HCT116 (cell line): ENCODE measurements around the gene HIGD2B. TPM values are rescaled to one million over a fixed set of nuclear protein-coding genes. Genes with fewer than 3 reads are reported as not detected.

Experiments used
- ATAC-seq: fragments of 200-7000 bp; cut with Tn5 transposase; 2 replicates; pipeline ENCODE4 v1.9.1; 2020; ENCODE audit warnings: mild to moderate bottlenecking, moderate library complexity
- BruUV-seq: library from RNA; stranded (reverse); fragments of 400-500 nt; replicated peaks from 2 replicates; lab custom pipeline; 2021; lab: Mats Ljungman, UMichigan
- CTCF ChIA-PET: fragments of 300-600 bp; sonication (Branson Sonifier 250); formaldehyde crosslinking; loops from one replicate; lab custom pipeline; 2021; ENCODE audit warnings: antibody characterized with exemption; lab: Charles Lee
- POLR2A ChIA-PET: fragments of 300-600, 350-600 bp; sonication (Branson Sonifier 250); formaldehyde crosslinking; loops from one replicate; lab custom pipeline; 2021; ENCODE audit warnings: antibody characterized with exemption; lab: Charles Lee
- RAD21 ChIA-PET, 2 experiments: fragments of 300-600 bp; sonication (Branson Sonifier 250); formaldehyde crosslinking; loops; one replicate each; lab custom pipeline; 2023; ENCODE audit warnings: low total read pairs in 2 of 2; ENCODE audit not compliant: uncharacterized antibody in 2 of 2, unreplicated experiment in 2 of 2, low non-redundant PET in 1 of 2; lab: Charles Lee
- DNase-seq: peaks from one replicate; pipeline ENCODE4 v3.0.0-alpha.2; 2010; ENCODE audit warnings: low read depth, low spot score
- H2AFZ ChIP-seq: fragments of 200-600 bp; shearing (Covaris generic), sonication (generic); 2 replicates; pipeline ENCODE4 v1.6.1; 2017; ENCODE audit warnings: low read depth, mixed run types, mixed read lengths, antibody characterized with exemption, low read length; ENCODE audit not compliant: poor library complexity, severe bottlenecking
- H3K27ac ChIP-seq: 2 replicates; pipeline ENCODE4 v1.5.1; 2012; ENCODE audit warnings: low read depth, low read length
- H3K27me3 ChIP-seq: fragments of 200-600 bp; sonication (generic); 2 replicates; pipeline ENCODE4 v1.6.1; 2016; ENCODE audit warnings: mixed run types, low read length, mixed read lengths; ENCODE audit not compliant: insufficient read depth
- H3K36me3 ChIP-seq, 2 experiments: fragments of 200-500 bp in 1 of 2; fragments of 200-600 bp in 1 of 2; sonication (Bioruptor generic) in 1 of 2; sonication (generic) in 1 of 2; 2 replicates each; pipeline versions ENCODE4 v1.5.1 to v1.6.1; 2014 to 2016; ENCODE audit warnings: low read length in 2 of 2, inconsistent platforms in 1 of 2, mixed read lengths in 1 of 2, mixed run types in 1 of 2; ENCODE audit not compliant: insufficient read depth in 2 of 2, control insufficient read depth in 1 of 2
- H3K4me1 ChIP-seq, 2 experiments: fragments of 200-600 bp in 1 of 2; sonication (generic) in 1 of 2; 2 replicates each; pipeline versions ENCODE4 v1.5.1 to v1.6.1; 2012 to 2017; ENCODE audit warnings: low read length in 2 of 2, inconsistent platforms in 1 of 2, mild to moderate bottlenecking in 1 of 2, mixed read lengths in 1 of 2, mixed run types in 1 of 2, moderate library complexity in 1 of 2; ENCODE audit not compliant: insufficient read depth in 2 of 2, control insufficient read depth in 1 of 2
- H3K4me2 ChIP-seq: fragments of 200-600 bp; sonication (generic); 2 replicates; pipeline ENCODE4 v1.6.1; 2017; ENCODE audit warnings: mixed run types, low read length, mixed read lengths
- H3K4me3 ChIP-seq, 2 experiments: fragments of 200-600 bp in 1 of 2; sonication (generic) in 1 of 2; replicated peaks in 1 of 2; 2 replicates each; pipeline ENCODE4 v1.5.1; 2011 to 2016; ENCODE audit warnings: low read length in 2 of 2, control low read depth in 1 of 2, low read depth in 1 of 2, mild to moderate bottlenecking in 1 of 2, mixed read lengths in 1 of 2, mixed run types in 1 of 2
- H3K79me2 ChIP-seq: fragments of 200-600 bp; sonication (generic); 2 replicates; pipeline ENCODE4 v1.6.1; 2017; ENCODE audit warnings: mild to moderate bottlenecking, mixed run types, low read length, moderate library complexity, mixed read lengths; ENCODE audit not compliant: insufficient read depth
- H3K9ac ChIP-seq: fragments of 200-600 bp; sonication (generic); 2 replicates; pipeline ENCODE4 v1.6.1; 2016; ENCODE audit warnings: low read length, mixed read lengths
- H3K9me2 ChIP-seq: fragments of 200-600 bp; sonication (generic), shearing (Covaris generic); 2 replicates; pipeline ENCODE4 v1.6.1; 2017; ENCODE audit warnings: mixed run types, mild to moderate bottlenecking, moderate library complexity; ENCODE audit not compliant: insufficient read depth
- H3K9me3 ChIP-seq, 2 experiments: fragments of 200-500 bp in 1 of 2; fragments of 200-600 bp in 1 of 2; sonication (Bioruptor generic) in 1 of 2; sonication (generic) in 1 of 2; 2 replicates each; pipeline ENCODE4 v1.6.1; 2014 to 2017; ENCODE audit warnings: low read length in 2 of 2, mixed read lengths in 2 of 2, inconsistent platforms in 1 of 2, low read depth in 1 of 2, mild to moderate bottlenecking in 1 of 2, mixed run types in 1 of 2, moderate library complexity in 1 of 2; ENCODE audit not compliant: control insufficient read depth in 1 of 2, insufficient read depth in 1 of 2
- H4K20me1 ChIP-seq: fragments of 200-600 bp; sonication (generic), shearing (Covaris generic); 2 replicates; pipeline ENCODE4 v1.6.1; 2017; ENCODE audit warnings: mixed run types, mild to moderate bottlenecking, moderate library complexity; ENCODE audit not compliant: insufficient read depth
- ATF3 ChIP-seq: IDR thresholded peaks from 2 replicates; pipeline ENCODE4 v1.6.1; 2012
- CEBPB ChIP-seq: IDR thresholded peaks from 2 replicates; pipeline ENCODE4 v1.6.1; 2012; ENCODE audit warnings: low read depth
- CTCF ChIP-seq, 3 experiments: fragments of 200-600 bp in 1 of 3; sonication (generic) in 1 of 3; IDR thresholded peaks in 2 of 3; conservative IDR thresholded peaks in 1 of 3; 2 replicates each; pipeline ENCODE4 v1.5.1; 2012 to 2017; ENCODE audit warnings: low read depth in 2 of 3, low read length in 2 of 3, antibody characterized with exemption in 1 of 3, borderline replicate concordance in 1 of 3, control low read depth in 1 of 3, mild to moderate bottlenecking in 1 of 3, mixed read lengths in 1 of 3, mixed run types in 1 of 3, moderate library complexity in 1 of 3; ENCODE audit not compliant: insufficient read depth in 1 of 3
- EGR1 ChIP-seq: IDR thresholded peaks from 2 replicates; pipeline ENCODE4 v1.6.1; 2012; ENCODE audit warnings: low read depth
- ELF1 ChIP-seq: IDR thresholded peaks from 2 replicates; pipeline ENCODE4 v1.6.1; 2012; ENCODE audit warnings: low read depth, borderline replicate concordance
- EZH2phosphoT487 ChIP-seq: fragments of 200-600 bp; IDR thresholded peaks from 2 replicates; pipeline ENCODE4 v1.6.1; 2018; ENCODE audit warnings: antibody characterized with exemption, borderline replicate concordance
- FOSL1 ChIP-seq: IDR thresholded peaks from 2 replicates; pipeline ENCODE4 v1.6.1; 2012; ENCODE audit warnings: low read depth
- JUND ChIP-seq: IDR thresholded peaks from 2 replicates; pipeline ENCODE4 v1.6.1; 2012
- POLR2AphosphoS5 ChIP-seq: IDR thresholded peaks from 2 replicates; pipeline ENCODE4 v1.6.1; 2011; ENCODE audit warnings: mild to moderate bottlenecking, low read depth, low read length, moderate library complexity
- SIN3A ChIP-seq: IDR thresholded peaks from 2 replicates; pipeline ENCODE4 v1.6.1; 2012; ENCODE audit warnings: low read depth
- SRF ChIP-seq: IDR thresholded peaks from 2 replicates; pipeline ENCODE4 v1.6.1; 2012; ENCODE audit warnings: low read depth
- TCF7L2 ChIP-seq: IDR thresholded peaks from 2 replicates; pipeline ENCODE4 v1.7.0; 2011; ENCODE audit warnings: borderline replicate concordance, inconsistent platforms; ENCODE audit not compliant: insufficient read depth, insufficient read length; ENCODE audit errors: extremely low read depth
- YY1 ChIP-seq: IDR thresholded peaks from 2 replicates; pipeline ENCODE4 v1.6.1; 2011; ENCODE audit warnings: low read length, low read depth, moderate library complexity, mild to moderate bottlenecking; ENCODE audit not compliant: insufficient replicate concordance; ENCODE audit errors: extremely low read depth
- ZFX ChIP-seq: fragments of 450-650 bp; IDR thresholded peaks from 2 replicates; pipeline ENCODE4 v1.6.1; 2017
- ZNF274 ChIP-seq: fragments of 200-500 bp; sonication (Bioruptor generic); IDR thresholded peaks from 2 replicates; pipeline ENCODE4 v1.6.1; 2014; ENCODE audit warnings: mild to moderate bottlenecking, low read depth, low read length, inconsistent platforms
- intact Hi-C: fragments of 100-400 bp; cut with micrococcal nuclease; formaldehyde crosslinking; loops from 2 replicates; pipeline ENCODE4 v1.10.0; 2022
- total RNA-seq: library from RNA; stranded (reverse); gene quantifications from one replicate; pipeline ENCODE4 v1.2.1, GENCODE V29; 2021; ENCODE audit not compliant: unreplicated experiment
- TF ChIP-seq, protein P1 (sequence below): IDR thresholded peaks from 2 replicates; pipeline ENCODE4 v1.6.1; 2012

HIGD2B gene
- total RNA-seq, 1 experiment from 2014 or later: 0.27 TPM

DNA sequence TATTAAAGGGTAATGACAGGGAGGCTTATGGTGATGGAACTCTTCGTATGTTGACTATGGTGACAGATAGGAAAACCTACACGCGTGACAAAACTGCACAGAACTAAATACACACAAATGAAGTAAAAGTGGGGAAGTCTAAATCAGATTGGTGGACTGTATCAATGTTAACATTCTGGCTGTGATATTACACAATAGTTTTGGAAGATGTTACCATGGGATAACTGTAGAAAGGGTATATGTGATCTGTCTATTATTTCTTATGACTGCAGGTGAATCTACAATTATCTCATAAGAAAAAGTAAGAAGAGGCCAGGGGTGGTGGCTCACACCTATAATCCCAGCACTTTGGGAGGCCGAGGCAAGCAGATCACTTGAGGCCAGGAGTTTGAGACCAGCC, 9.1 kb downstream of the HIGD2B start:
- CTCF ChIA-PET: no interaction called here
- DNase-seq: no peak
- intact Hi-C loops: no loop called here

More for the DNA sequence above, 9.1 kb downstream of the HIGD2B start:
- Histone ChIP-seq H3K9ac (no peak overlapping the region), H3K27me3 (peaks cover 18% of the 10 kb centered on the region), H3K79me2 (no peaks in the 10 kb centered on the region)
- no peak for TF ChIP-seq FOSL1
- no peak for TF ChIP-seq ZFX
- TF ChIP-seq EZH2phosphoT487: no peak
- TF ChIP-seq ATF3: no peak
- TF ChIP-seq YY1: no peak
- no peak for TF ChIP-seq SRF
- TF ChIP-seq, protein P1, sequence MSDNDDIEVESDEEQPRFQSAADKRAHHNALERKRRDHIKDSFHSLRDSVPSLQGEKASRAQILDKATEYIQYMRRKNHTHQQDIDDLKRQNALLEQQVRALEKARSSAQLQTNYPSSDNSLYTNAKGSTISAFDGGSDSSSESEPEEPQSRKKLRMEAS: no peak
- TF ChIP-seq CTCF (IDR thresholded peaks at IDR 0.05 in 2 of 3, conservative IDR thresholded peaks at IDR 0.05 in 1 of 3; ENCODE audit: borderline replicate concordance in 1 of 3, insufficient read depth in 1 of 3, low read depth in 2 of 3, low read length in 2 of 3): no peak
- no peak for TF ChIP-seq ZNF274
- TF ChIP-seq ELF1: no peak
- TF ChIP-seq CEBPB: no peak
- TF ChIP-seq JUND: no peak
- TF ChIP-seq TCF7L2: no peak
- no peak for TF ChIP-seq SIN3A
- no peak for TF ChIP-seq POLR2AphosphoS5
- TF ChIP-seq EGR1: no peak
- TF ChIP-seq, all 23 proteins: peak for 0
- H3K4me2 ChIP-seq: no peak overlapping the region
- H3K4me1 ChIP-seq: no peaks in the 10 kb centered on the region
- H4K20me1 ChIP-seq: no peaks in the 10 kb centered on the region
- no peak overlapping the region for H2AFZ ChIP-seq
- H3K36me3 ChIP-seq: no peaks in the 10 kb centered on the region
- no peaks in the 10 kb centered on the region for H3K9me3 ChIP-seq
- ChIA-PET POLR2A (no interaction called here), RAD21 (no interaction called here)
- ATAC-seq: no peak
- no peak overlapping the region for H3K4me3 ChIP-seq
- no peak overlapping the region for H3K27ac ChIP-seq
- no peaks in the 10 kb centered on the region for H3K9me2 ChIP-seq
- no TSS peak for BruUV-seq
